H1 (cell line): Measurements from ENCODE around the gene RPS6KA2.

Experiments used
- BRCA1 ChIP-seq: IDR thresholded peaks from 2 replicates; pipeline ENCODE4 v1.6.1; 2012; ENCODE audit warnings: low read depth, low read length, improper control_type of control experiment
- CHD1 ChIP-seq: IDR thresholded peaks from 2 replicates; pipeline ENCODE4 v1.6.1; 2012; ENCODE audit warnings: low read depth, low read length, improper control_type of control experiment
- EP300 ChIP-seq, 2 experiments: IDR thresholded peaks; 1 replicate in 1 of 2; 2 replicates in 1 of 2; pipeline ENCODE4 v1.6.1; 2011 to 2012; ENCODE audit warnings: low read depth in 2 of 2, low read length in 2 of 2, mild to moderate bottlenecking in 2 of 2, borderline replicate concordance in 1 of 2, inconsistent platforms in 1 of 2, moderate library complexity in 1 of 2
- EZH2 ChIP-seq: fragments of 200-600 bp; sonication (generic); IDR thresholded peaks from 2 replicates; pipeline ENCODE4 v1.7.1; 2012; ENCODE audit warnings: low read depth, mild to moderate bottlenecking, moderate library complexity, low read length, inconsistent platforms; ENCODE audit not compliant: severe bottlenecking
- GABPA ChIP-seq: IDR thresholded peaks from 2 replicates; pipeline ENCODE4 v1.6.1; 2011; ENCODE audit warnings: mild to moderate bottlenecking, low read length, moderate library complexity, borderline replicate concordance; ENCODE audit not compliant: insufficient read depth
- POLR2A ChIP-seq, 2 experiments: IDR thresholded peaks; 1 replicate in 1 of 2; 2 replicates in 1 of 2; pipeline ENCODE4 v1.6.1; 2011; ENCODE audit warnings: low read depth in 2 of 2, low read length in 2 of 2, mild to moderate bottlenecking in 2 of 2; ENCODE audit errors: control extremely low read depth in 1 of 2
- TF ChIP-seq, protein P1 (sequence below): IDR thresholded peaks from 2 replicates; pipeline ENCODE4 v1.6.1; 2011; ENCODE audit warnings: low read length, improper control_type of control experiment

- TF ChIP-seq GABPA (no peak), POLR2A (IDR thresholded peaks at IDR 0.05; ENCODE audit: control extremely low read depth in 1 of 2, low read depth in 2 of 2, low read length in 2 of 2) (no peak), BRCA1 (no peak), EP300 (IDR thresholded peaks at IDR 0.05; ENCODE audit: borderline replicate concordance in 1 of 2, low read depth in 2 of 2, low read length in 2 of 2) (no peak), CHD1 (no peak), EZH2 (no peak)
- TF ChIP-seq, protein P1, sequence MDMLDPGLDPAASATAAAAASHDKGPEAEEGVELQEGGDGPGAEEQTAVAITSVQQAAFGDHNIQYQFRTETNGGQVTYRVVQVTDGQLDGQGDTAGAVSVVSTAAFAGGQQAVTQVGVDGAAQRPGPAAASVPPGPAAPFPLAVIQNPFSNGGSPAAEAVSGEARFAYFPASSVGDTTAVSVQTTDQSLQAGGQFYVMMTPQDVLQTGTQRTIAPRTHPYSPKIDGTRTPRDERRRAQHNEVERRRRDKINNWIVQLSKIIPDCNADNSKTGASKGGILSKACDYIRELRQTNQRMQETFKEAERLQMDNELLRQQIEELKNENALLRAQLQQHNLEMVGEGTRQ: no peak
Measured at GRCh38 chr6:166620478-166621113, 6.5 kb downstream of the RPS6KA2 start.
